GM12873 (cell line): ENCODE results near the gene MAPK1.
A peak's percentile ranks its signal among the peaks of the same experiment; 100 is the strongest.

Experiments used
- TF ChIP-seq, protein P1 (sequence below): IDR thresholded peaks from 2 replicates; pipeline ENCODE4 v1.5.1; 2012; ENCODE audit warnings: low read depth, mild to moderate bottlenecking, moderate library complexity, low read length, control low read depth; ENCODE audit not compliant: insufficient read depth; ENCODE audit errors: missing control alignments

MAPK1 gene

DNA sequence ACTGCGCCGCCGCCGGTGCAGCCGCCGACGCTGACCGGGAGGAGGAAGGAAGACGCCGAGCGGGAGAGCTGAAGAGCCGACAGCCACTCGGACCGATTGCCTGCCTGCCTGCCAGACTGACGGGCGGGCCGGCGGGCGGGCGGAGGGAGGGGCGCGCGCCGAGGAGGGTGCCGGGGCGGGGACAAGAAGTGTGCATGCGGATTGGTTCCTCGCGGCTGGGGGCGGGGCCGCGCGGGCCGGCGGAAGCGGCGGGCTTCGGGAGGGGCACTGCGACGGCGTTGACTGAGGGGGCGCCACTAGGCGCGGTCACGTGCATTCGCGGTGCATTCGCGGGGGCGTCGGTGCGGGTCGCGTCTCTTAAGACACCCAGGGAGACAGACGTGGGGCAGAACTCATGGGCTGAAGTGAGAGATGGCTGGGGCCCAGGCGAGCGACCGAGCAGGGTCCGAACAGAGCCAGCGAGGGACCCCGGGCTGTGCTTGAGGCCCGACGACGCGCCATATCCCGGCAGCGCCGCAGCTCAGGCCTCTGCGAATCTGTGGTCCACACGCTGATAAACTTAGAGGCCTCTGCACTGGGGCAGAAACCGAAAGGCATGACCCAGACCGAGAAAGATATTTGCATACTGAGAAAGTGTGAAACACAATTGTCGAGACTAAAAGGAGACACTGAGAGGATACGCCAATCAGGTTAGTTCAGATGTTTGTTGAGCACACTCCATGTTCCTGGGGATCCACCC is at the start of gene MAPK1:
Gene MAPK1 (minus strand): TSS at position 118 of the 739 bp plus-strand sequence. CDS start 205 bp downstream, outside the sequence.
- TF ChIP-seq, protein P1, sequence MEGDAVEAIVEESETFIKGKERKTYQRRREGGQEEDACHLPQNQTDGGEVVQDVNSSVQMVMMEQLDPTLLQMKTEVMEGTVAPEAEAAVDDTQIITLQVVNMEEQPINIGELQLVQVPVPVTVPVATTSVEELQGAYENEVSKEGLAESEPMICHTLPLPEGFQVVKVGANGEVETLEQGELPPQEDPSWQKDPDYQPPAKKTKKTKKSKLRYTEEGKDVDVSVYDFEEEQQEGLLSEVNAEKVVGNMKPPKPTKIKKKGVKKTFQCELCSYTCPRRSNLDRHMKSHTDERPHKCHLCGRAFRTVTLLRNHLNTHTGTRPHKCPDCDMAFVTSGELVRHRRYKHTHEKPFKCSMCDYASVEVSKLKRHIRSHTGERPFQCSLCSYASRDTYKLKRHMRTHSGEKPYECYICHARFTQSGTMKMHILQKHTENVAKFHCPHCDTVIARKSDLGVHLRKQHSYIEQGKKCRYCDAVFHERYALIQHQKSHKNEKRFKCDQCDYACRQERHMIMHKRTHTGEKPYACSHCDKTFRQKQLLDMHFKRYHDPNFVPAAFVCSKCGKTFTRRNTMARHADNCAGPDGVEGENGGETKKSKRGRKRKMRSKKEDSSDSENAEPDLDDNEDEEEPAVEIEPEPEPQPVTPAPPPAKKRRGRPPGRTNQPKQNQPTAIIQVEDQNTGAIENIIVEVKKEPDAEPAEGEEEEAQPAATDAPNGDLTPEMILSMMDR: peak; percentile 41

DNA sequence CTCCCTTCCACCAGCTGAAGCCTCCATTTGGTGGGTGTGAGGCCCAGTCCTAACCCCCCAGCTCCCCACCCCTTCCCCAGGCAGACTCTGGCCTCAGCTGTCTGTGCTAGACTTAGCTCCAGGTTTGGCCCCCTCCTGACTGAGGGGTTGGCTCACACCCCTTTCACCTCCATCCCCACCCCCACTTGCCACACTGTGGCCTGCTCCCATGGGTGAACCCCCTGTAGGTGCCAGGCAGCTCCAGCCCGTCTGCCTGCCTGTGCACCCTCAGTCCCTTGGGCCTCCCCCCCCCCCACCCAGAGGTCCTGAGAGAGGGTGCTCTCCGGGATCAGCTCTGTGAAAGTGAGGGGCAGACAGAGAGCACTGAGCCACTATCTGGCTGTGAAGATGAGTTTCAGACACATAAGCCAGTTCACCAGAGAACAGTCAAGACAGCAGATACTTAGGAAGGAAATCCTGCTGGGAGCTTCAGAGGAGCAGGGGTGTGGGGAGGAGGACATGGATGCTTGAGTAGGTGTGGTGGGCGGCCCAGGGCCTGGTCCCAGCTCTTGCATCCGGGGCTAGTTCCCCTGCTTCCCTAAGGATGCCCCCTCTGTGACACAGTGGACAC is 49.0 kb upstream of the MAPK1 start:
- TF ChIP-seq, protein P1: no peak

DNA sequence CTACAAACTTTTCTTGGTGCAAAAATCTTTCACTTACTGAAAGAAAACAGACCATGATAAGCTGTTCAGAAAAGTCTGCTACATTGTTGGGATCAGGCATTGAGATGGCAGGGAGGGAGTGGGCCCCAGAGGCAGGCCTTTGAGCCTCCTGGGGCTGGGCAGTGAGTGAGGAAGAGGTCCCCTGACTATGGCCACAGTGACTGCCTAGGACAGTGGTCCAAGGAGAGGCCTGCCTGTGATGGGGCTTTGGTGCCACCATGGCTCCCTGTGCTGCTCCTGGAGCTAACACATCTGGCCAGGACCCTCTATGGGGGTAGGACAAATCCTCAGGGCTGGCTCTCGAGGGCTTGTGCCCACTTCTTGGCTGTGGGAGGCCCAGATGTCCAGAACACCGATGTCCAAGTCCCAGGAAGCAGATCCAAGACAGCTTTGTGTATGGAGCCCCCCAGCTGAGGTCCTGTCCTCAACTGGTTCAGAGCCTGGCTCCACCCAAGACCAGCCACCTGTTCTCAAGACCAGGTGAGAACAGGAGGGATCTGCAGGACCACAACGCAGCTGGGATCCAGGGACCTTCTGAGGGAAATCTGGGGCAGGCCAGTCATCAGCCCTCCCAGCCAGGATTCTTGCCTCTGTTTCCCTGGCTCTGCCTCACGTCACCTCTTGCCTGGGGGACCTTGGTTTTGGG is 48.3 kb upstream of the MAPK1 start:
- TF ChIP-seq, protein P1: no peak

DNA sequence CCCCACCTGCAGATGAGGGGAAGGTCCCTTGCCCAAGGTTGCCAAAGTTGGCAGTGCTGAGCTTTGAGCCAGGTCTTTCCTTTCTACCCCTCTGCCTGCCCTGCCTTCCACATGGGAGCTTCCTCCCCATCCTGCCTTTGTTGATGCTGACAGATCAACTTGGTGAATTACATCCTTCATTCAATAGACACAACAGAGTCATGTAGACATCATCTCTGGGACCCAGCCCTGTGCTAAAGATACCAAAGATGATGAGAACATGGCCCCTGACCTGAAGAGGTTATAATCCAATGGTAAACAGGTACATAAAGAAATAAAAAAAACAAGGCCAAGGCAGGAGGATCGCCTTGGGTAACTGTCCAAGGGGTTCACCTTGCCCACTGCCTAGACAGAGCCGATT is 42.4 kb upstream of the MAPK1 start:
- TF ChIP-seq, protein P1: no peak

DNA sequence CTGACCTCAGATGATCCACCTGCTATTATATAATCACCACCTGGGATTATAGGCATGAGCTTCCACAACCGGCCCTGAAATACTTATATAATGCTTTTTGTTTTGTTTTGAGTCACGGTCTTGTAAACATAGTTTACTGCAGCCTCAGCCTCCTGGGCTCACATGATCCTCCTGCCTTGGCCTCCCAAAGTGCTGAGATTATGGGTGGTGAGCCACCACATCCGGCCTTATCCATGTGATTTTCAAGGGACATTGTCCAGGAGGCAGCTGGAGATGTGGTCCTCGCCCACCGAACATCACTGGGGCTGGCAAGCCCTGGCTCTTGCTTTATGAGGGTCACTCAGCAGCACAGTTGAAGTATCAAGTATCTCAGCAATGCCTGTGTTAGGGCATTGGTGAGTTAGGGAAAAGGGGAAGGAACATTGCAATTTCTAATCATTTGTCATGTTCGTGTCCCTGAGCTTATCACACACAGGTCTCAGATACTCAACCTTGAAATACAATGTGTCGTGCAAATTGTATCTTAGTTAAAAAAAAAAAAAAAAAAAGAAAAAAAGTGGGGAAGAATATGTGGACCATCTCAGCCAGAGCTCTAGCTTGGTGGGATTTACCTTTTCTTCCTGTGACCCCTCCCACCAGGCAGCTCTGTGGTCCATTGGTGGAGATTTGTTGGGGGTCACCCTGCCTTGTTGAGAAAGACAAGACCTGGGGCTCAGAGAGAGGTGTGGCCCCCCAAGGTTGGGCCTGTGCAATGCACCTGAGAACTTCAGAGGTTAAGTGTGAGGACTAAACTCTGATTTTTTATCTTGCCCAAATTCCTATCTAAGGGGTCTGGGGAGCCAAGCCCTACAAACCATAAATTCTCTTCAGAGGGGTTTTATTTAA is 40.4 kb upstream of the MAPK1 start:
- TF ChIP-seq, protein P1: no peak

DNA sequence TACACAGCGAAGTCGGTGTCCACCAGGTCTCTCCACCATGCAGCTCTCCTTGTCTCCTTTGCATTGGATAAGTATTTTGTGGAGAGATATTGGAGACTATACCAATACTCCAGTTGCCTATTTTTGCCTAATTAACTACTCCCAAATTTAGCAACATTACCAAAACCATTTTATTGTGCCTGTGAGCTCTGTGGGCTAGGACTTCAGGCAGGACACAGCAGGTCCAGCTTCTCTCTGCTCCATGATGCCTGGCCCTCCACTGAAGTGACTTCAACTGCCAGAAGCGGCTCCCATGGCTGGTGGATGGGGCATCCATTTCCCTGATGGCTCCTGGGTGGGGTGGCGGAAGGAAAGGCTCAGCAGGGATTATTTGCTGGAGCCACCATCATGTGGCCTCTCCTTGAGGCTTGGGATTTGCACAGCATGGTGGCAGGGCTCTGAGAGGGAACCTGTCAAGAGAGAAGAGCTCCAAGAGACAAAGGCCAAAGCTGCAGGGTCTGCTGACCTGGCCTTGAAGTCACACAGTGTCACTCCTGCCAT is 36.9 kb upstream of the MAPK1 start:
- TF ChIP-seq, protein P1: no peak
